H1 (cell line): ENCODE measurements around the gene GDF15. TPM values are rescaled to one million over a fixed set of nuclear protein-coding genes. Genes with fewer than 3 reads are reported as not detected.

Experiments
- BCL11A ChIP-seq, 2 experiments: IDR thresholded peaks; one replicate each; pipeline ENCODE4 v1.6.1; 2011; ENCODE audit warnings: low read depth in 2 of 2, low read length in 2 of 2, mild to moderate bottlenecking in 2 of 2
- polyA plus RNA-seq, 7 experiments: library from polyadenylated mRNA; depleted of rRNA in 3 of 7; stranded (reverse) in 5 of 7; unstranded in 2 of 7; fragments of >200 nt in 5 of 7; fragments of 200-250 nt in 2 of 7; gene quantifications; 1 replicate in 5 of 7; 2 replicates in 1 of 7; 4 replicates in 1 of 7; pipeline versions ENCODE4 v1.2.1 to v1.2.3, GENCODE V29; 2011 to 2013; ENCODE audit warnings: missing spikeins in 2 of 7, mixed read lengths in 2 of 7
- total RNA-seq: library from RNA; stranded (reverse); fragmentation: NEBNext Ultra II Directional; extraction: Animal tissue kit (Norgen Biotek cat#: 25700); gene quantifications from 2 replicates; pipeline ENCODE4 v1.2.1, GENCODE V29; 2021

The GDF15 gene
- total and polyA plus RNA-seq, 2 of the 8 experiments (the other 6 are each of a cell fraction or from before 2014, with no cell fraction given): 4.1 to 8.5 TPM

DNA sequence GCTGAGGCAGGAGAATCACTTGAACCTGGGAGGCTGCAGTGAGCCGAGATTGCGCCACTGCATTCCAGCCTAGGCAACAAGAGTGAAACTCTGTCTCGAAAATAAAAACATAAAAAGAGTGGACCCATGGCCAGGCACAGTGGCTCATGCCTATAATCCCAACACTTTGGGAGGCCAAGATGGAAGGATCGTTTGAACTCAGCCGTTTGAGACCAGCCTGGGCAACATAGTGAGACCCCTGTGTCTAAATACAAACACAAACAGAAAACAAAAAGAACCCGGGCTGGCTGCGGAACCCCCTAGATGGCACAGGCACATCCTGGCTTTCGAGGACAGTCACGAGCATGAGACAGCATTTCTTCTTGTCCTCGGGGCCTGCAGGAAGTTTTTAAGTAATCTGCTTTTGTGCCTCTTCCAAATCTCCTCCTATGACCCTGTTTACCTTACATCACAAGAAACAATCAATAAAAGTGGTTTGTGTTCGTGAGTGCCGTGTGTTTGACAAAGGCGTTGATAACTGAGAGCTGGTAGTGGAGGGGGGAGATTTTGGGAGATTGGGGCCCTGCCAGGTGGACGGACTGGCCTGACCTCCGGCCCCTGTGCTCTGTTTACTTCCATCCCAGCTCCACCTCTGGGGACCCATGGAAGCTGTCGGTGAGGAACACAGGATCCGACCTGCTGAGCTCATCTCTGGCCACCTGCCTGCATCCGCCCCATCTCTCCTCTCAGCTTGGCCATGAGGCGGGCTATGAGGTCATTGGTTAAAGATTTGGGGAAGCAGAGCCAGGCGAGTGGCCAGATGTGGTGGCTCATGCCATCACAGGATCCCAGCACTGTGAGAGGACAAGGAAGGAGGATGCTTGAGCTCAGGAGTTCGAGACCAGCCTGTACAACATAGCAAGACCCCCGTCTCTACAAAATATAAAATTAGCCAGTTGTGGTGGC, 5.9 kb upstream of the GDF15 start (continued):
- no peak for TF ChIP-seq BCL11A (IDR thresholded peaks at IDR 0.05; ENCODE audit: low read depth in 2 of 2, low read length in 2 of 2)
